B cell (primary cell): ENCODE measurements around the gene OTOP2. TPM values are rescaled to one million over a fixed set of nuclear protein-coding genes. Genes with fewer than 3 reads are reported as not detected.
A peak's percentile ranks its signal among the peaks of the same experiment; 100 is the strongest.

Experiments
- ATAC-seq: fragments of 200-7000 bp; cut with Tn5 transposase; one replicate; pipeline ENCODE4 v1.10.0; 2021; ENCODE audit warnings: low read depth, mild to moderate bottlenecking, moderate number of reproducible peaks, moderate library complexity
- CTCF ChIA-PET: fragments of 350-600 bp; sonication (Branson Sonifier 250); formaldehyde crosslinking; loops from one replicate; lab custom pipeline; 2021; ENCODE audit warnings: antibody characterized with exemption, inconsistent platforms; lab: Charles Lee
- POLR2A ChIA-PET: fragments of 350-600 bp; sonication (Branson Sonifier 250); formaldehyde crosslinking; loops from one replicate; lab custom pipeline; 2021; ENCODE audit warnings: antibody characterized with exemption; lab: Charles Lee
- DNase-seq: peaks from one replicate; pipeline ENCODE4 v3.0.0; 2013
- H2AFZ ChIP-seq: 2 replicates; pipeline ENCODE4 v1.6.1; 2012; ENCODE audit warnings: mild to moderate bottlenecking, low read depth, low read length; ENCODE audit not compliant: insufficient read depth, poor library complexity, severe bottlenecking
- H3K27ac ChIP-seq, 2 donors: 1 replicate in 1 of 2; 2 replicates in 1 of 2; pipeline ENCODE4 v1.5.1; 2012 to 2013; ENCODE audit warnings: low read length in 2 of 2, mild to moderate bottlenecking in 2 of 2, moderate library complexity in 1 of 2
- H3K27me3 ChIP-seq, 4 experiments: fragments of 200-600 bp in 1 of 4; sonication (generic) in 1 of 4; replicated peaks in 1 of 4; 1 replicate in 2 of 4; 2 replicates in 2 of 4; pipeline versions ENCODE4 v1.6.1 to v1.7.0; 2013 to 2016; ENCODE audit warnings: low read length in 3 of 4, mild to moderate bottlenecking in 2 of 4, mixed read lengths in 1 of 4, moderate library complexity in 1 of 4; ENCODE audit not compliant: insufficient read depth in 4 of 4, control insufficient read depth in 3 of 4; ENCODE audit errors: control extremely low read depth in 1 of 4
- H3K36me3 ChIP-seq, 2 experiments: replicated peaks in 1 of 2; 1 replicate in 1 of 2; 2 replicates in 1 of 2; pipeline versions ENCODE4 v1.6.1 to v1.7.1; 2013; ENCODE audit warnings: low read length in 1 of 2; ENCODE audit not compliant: insufficient read depth in 2 of 2, control insufficient read depth in 1 of 2; ENCODE audit errors: control extremely low read depth in 1 of 2, extremely low read depth in 1 of 2
- H3K4me1 ChIP-seq, 2 donors: fragments of 200-600 bp in 1 of 2; sonication (generic) in 1 of 2; 1 replicate in 1 of 2; 2 replicates in 1 of 2; pipeline versions ENCODE4 v1.5.1 to v1.6.1; 2013 to 2017; ENCODE audit warnings: low read length in 2 of 2; ENCODE audit not compliant: control insufficient read depth in 2 of 2, insufficient read depth in 2 of 2
- H3K4me2 ChIP-seq: replicated peaks from 2 replicates; pipeline ENCODE3; 2012; ENCODE audit warnings: mild to moderate bottlenecking, low read depth, low read length; ENCODE audit not compliant: poor library complexity, severe bottlenecking
- H3K4me3 ChIP-seq, 5 experiments: fragments of 200-600 bp in 1 of 5; sonication (generic) in 1 of 5; 1 replicate in 3 of 5; 2 replicates in 2 of 5; pipeline versions ENCODE4 v1.5.1 to v1.7.0; 2011 to 2016; ENCODE audit warnings: low read length in 4 of 5, mild to moderate bottlenecking in 4 of 5, low read depth in 2 of 5, control low read depth in 1 of 5, moderate library complexity in 1 of 5; ENCODE audit not compliant: insufficient read depth in 1 of 5; ENCODE audit errors: control extremely low read depth in 1 of 5, extremely low read depth in 1 of 5
- H3K79me2 ChIP-seq: fragments of 200-600 bp; sonication (generic); one replicate; pipeline ENCODE4 v1.6.0; 2016; ENCODE audit warnings: low read length; ENCODE audit not compliant: control insufficient read depth, insufficient read depth
- H3K9ac ChIP-seq: fragments of 200-600 bp; sonication (generic); 2 replicates; pipeline ENCODE4 v1.6.1; 2017; ENCODE audit warnings: mild to moderate bottlenecking, low read length, moderate library complexity
- H3K9me3 ChIP-seq, 3 donors: one replicate each; pipeline versions ENCODE4 v1.6.1 to v1.7.1; 2013; ENCODE audit warnings: low read length in 2 of 3; ENCODE audit not compliant: control insufficient read depth in 2 of 3, insufficient read depth in 1 of 3; ENCODE audit errors: control extremely low read depth in 1 of 3
- H4K20me1 ChIP-seq: 2 replicates; pipeline ENCODE4 v1.6.0; 2012; ENCODE audit warnings: mild to moderate bottlenecking, low read length; ENCODE audit not compliant: insufficient read depth, control insufficient read depth, poor library complexity, severe bottlenecking
- H3K27ac Mint-ChIP-seq: one replicate; pipeline ENCODE4 v1.8.0; 2021; ENCODE audit warnings: mixed read lengths
- H3K27me3 Mint-ChIP-seq: one replicate; pipeline ENCODE4 v1.8.0; 2021; ENCODE audit warnings: mixed read lengths
- H3K4me1 Mint-ChIP-seq: one replicate; pipeline ENCODE4 v1.8.0; 2021; ENCODE audit warnings: mixed read lengths
- H3K4me3 Mint-ChIP-seq: one replicate; pipeline ENCODE4 v1.8.0; 2021; ENCODE audit warnings: mixed read lengths
- H3K9me3 Mint-ChIP-seq: one replicate; pipeline ENCODE4 v1.8.0; 2022; ENCODE audit warnings: mixed read lengths; ENCODE audit not compliant: insufficient read depth
- EZH2 ChIP-seq: IDR thresholded peaks from 2 replicates; pipeline ENCODE4 v1.6.1; 2012; ENCODE audit warnings: borderline replicate concordance, low read depth, mild to moderate bottlenecking, moderate library complexity, low read length; ENCODE audit not compliant: insufficient read depth, poor library complexity, severe bottlenecking
- WGBS: methylation state at CpG from one replicate; pipeline ENCODE4 v1.1.5; 2013; ENCODE audit warnings: missing lambda C conversion rate; ENCODE audit not compliant: insufficient coverage; 5-methylcytosine and 5-hydroxymethylcytosine counted together
- intact Hi-C: fragments of 100-400 bp; cut with micrococcal nuclease; formaldehyde crosslinking; loops from one replicate; pipeline ENCODE4 v1.10.0; 2022
- polyA plus RNA-seq: library from polyadenylated mRNA; depleted of rRNA; stranded (reverse); fragments of >200 nt; gene quantifications from 2 replicates; pipeline ENCODE4 v1.2.3, GENCODE V29; 2012
- total RNA-seq, 2 donors: library from RNA; stranded (reverse); fragments of 120-200 nt in 1 of 2; gene quantifications; 1 replicate in 1 of 2; 2 replicates in 1 of 2; pipeline versions ENCODE4 v1.2.3 to v1.2.4, GENCODE V29; 2013 to 2022
- TF ChIP-seq, protein P1 (sequence below): fragments of 200-600 bp; IDR thresholded peaks from one replicate; pipeline ENCODE4 v1.8.0; 2022; ENCODE audit warnings: antibody characterized with exemption, mild to moderate bottlenecking

Gene OTOP2
- total and polyA plus RNA-seq, 2 donors (not counting 1 experiment from before 2014, with no cell fraction given) = not detected

DNA sequence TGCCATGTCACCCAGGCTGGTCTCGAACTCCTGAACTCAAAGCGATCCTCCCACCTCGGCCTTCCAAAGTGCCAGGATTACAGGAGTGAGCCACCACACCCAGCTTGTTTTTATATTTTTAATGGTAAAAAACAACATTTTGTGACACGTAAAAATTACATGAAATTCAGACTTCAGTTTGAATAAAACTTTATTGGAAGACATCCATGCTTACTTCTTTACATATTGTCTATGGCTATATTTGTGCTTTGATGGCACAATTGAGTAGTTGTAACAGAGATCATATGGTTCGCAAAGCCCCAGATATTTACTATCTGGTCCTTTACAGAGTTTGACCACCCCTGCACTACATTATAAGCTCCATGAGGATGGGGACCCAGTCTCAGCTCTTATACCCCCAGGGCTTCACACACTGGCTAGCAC, 49.4 kb upstream of the OTOP2 start:
- Histone ChIP-seq H3K79me2 (peaks cover 8% of the 10 kb centered on the region), H4K20me1 (no peaks in the 10 kb centered on the region), H2AFZ (peak overlapping the region; percentile 84), H3K36me3 (no peaks in the 10 kb centered on the region), H3K4me1 (peaks cover 12 to 15% of the 10 kb centered on the region in 2 donors), H3K9me3 (no peaks in the 10 kb centered on the region), H3K27me3 (no peaks in the 10 kb centered on the region), H3K4me3 (no peak overlapping the region), H3K4me2 (no peak overlapping the region), H3K9ac (no peak overlapping the region), H3K27ac (no peak overlapping the region)
- TF ChIP-seq EZH2 = no peak
- TF ChIP-seq, protein P1, sequence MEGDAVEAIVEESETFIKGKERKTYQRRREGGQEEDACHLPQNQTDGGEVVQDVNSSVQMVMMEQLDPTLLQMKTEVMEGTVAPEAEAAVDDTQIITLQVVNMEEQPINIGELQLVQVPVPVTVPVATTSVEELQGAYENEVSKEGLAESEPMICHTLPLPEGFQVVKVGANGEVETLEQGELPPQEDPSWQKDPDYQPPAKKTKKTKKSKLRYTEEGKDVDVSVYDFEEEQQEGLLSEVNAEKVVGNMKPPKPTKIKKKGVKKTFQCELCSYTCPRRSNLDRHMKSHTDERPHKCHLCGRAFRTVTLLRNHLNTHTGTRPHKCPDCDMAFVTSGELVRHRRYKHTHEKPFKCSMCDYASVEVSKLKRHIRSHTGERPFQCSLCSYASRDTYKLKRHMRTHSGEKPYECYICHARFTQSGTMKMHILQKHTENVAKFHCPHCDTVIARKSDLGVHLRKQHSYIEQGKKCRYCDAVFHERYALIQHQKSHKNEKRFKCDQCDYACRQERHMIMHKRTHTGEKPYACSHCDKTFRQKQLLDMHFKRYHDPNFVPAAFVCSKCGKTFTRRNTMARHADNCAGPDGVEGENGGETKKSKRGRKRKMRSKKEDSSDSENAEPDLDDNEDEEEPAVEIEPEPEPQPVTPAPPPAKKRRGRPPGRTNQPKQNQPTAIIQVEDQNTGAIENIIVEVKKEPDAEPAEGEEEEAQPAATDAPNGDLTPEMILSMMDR = no peak
- POLR2A ChIA-PET = no interaction called here
- no peak for DNase-seq
- ATAC-seq = no peak
- CTCF ChIA-PET = interaction anchor here (1.6 to 6.2 kb wide), 3 partner anchors 14 to 217 kb away, joined by 4 to 54 read pairs (median 5); partner anchors contain the start of gene GRIN2C
- Mint-ChIP-seq H3K4me3 (no peak overlapping the region), H3K9me3 (no peaks in the 10 kb centered on the region), H3K27ac (peak overlapping the region; percentile 13), H3K4me1 (peaks cover 12% of the 10 kb centered on the region), H3K27me3 (peaks cover under 1% of the 10 kb centered on the region)
- intact Hi-C loops = no loop called here
- WGBS = 100% methylated on average over 1 of the region's 5 CpGs

DNA sequence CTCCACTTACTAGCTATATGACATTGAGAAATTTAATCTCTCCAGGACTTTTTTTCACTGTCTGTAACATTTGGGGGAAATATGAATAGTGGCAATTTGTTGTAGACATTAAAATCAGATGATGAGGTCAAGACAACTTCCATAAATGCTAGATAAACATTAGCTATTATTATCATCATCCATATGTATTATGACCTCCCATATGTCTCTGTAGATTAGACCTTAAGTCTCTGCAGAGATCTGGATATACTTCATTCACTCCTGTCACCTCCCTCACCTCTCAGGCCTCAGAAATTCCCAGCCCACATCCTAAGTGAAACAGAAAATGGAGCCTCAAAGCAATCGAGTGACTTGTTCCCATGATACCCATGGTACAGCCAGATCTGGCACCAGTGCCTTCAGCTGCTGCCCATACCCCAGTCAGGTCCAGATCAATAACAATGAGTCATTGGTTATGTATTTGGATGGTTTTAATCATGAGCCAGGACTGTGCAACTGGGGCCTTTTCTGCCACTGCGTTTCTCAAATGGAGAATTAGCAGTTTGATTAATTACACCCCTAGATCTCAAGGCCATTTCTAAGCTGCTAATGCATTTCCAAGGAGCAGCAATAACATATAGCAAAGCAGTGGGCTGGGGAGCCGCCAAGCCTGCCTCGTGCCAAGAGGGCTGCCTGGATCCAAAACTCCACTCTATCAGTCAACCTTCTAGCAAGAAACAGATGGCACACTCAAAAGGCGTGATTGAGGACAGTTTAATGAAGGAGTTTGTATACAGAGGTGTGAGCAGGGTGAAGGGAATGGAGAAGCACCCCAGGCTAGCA, 48.7 kb upstream of the OTOP2 start:
- no peak overlapping the region for H3K27ac Mint-ChIP-seq

More for the DNA sequence above, 48.7 kb upstream of the OTOP2 start:
- H3K27ac ChIP-seq = no peak overlapping the region
- peak overlapping the region; percentile 7 for H3K4me3 Mint-ChIP-seq
- H2AFZ ChIP-seq = no peak overlapping the region
- TF ChIP-seq, protein P1 = no peak
- TF ChIP-seq EZH2 = no peak
- H3K36me3 ChIP-seq = no peaks in the 10 kb centered on the region
- H3K4me1 ChIP-seq = peaks cover 12 to 15% of the 10 kb centered on the region in 2 donors
- DNase-seq (no peak), ATAC-seq (no peak)
- CTCF ChIA-PET = interaction anchor here (1.6 to 6.2 kb wide), 3 partner anchors 14 to 218 kb away, joined by 4 to 54 read pairs (median 5); partner anchors contain the start of gene GRIN2C
- H3K27me3 Mint-ChIP-seq = peaks cover 4% of the 10 kb centered on the region
- no peaks in the 10 kb centered on the region for H3K27me3 ChIP-seq
- no peaks in the 10 kb centered on the region for H3K9me3 Mint-ChIP-seq
- no peaks in the 10 kb centered on the region for H4K20me1 ChIP-seq
- peaks cover 12% of the 10 kb centered on the region for H3K4me1 Mint-ChIP-seq
- intact Hi-C loops = no loop called here
- H3K9me3 ChIP-seq = no peaks in the 10 kb centered on the region
- 86% methylated on average over 2 of the region's 5 CpGs for WGBS
- no peak overlapping the region for H3K4me3 ChIP-seq
- POLR2A ChIA-PET = no interaction called here
- no peak overlapping the region for H3K4me2 ChIP-seq
- H3K79me2 ChIP-seq = peaks cover 8% of the 10 kb centered on the region
- no peak overlapping the region for H3K9ac ChIP-seq
